Epithelial cell of esophagus (primary cell): ENCODE measurements around the gene STIM2.

ENCODE experiments used
- DNase-seq: peaks from one replicate; pipeline ENCODE4 v3.0.0; 2010; ENCODE audit warnings: low read depth
- H3K4me3 ChIP-seq: 2 replicates; pipeline ENCODE4 v1.5.1; 2011; ENCODE audit warnings: mild to moderate bottlenecking, low read length, control low read depth
- CTCF ChIP-seq: IDR thresholded peaks from 2 replicates; pipeline ENCODE4 v1.5.1; 2011; ENCODE audit warnings: low read depth, mild to moderate bottlenecking, low read length, control low read depth, inconsistent platforms; ENCODE audit not compliant: insufficient read depth; ENCODE audit errors: missing control alignments

STIM2 gene

DNA sequence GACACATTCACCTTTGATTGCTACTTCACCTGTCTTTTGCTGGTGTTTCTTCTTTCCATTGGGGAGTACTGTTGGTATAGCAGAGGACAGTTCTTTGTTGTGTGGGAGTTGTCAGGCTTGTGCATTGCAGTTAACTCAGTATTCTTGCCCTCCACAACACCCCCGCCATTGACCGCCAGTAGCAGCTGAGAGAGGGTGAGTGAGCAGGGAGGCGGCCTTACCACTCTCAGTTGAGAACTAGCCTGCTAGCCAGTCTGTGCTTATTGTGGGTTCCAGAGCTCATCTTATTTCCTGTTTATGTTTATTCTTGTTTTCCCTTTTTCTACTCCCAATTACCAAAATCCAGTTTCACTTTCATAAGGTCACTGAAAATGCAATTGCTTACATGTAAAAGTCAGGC, 52.2 kb downstream of the STIM2 start:
- H3K4me3 ChIP-seq = no peak overlapping the region
- no peak for DNase-seq
- TF ChIP-seq CTCF = no peak

DNA sequence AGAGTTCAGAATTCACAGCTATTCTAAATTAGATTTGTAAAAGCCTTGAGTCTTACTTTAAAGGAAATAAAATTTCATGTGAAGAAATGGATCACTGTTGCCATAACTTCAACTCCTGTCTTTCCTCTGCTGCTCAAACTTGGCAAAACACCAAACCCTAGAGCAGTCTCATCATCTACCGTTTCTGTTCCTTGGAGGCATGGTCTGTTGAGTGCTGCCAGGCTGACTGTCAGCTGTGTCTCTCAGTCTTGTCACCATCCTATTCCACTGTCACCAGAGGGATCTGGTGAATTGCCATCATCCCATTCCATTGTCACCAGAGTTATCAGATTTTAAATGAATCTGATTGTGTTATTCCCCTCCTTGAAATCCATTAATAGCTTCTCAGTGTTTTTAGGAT, 55.6 kb downstream of the STIM2 start:
- TF ChIP-seq CTCF = no peak
- DNase-seq = peak; percentile 12

GRCh38 chr4:26930964-26931363, 70.3 kb downstream of the STIM2 start:
- DNase-seq = no peak
- no peak for TF ChIP-seq CTCF
- no peak overlapping the region for H3K4me3 ChIP-seq

More for the DNA sequence above, 55.6 kb downstream of the STIM2 start:
- H3K4me3 ChIP-seq = no peak overlapping the region

DNA sequence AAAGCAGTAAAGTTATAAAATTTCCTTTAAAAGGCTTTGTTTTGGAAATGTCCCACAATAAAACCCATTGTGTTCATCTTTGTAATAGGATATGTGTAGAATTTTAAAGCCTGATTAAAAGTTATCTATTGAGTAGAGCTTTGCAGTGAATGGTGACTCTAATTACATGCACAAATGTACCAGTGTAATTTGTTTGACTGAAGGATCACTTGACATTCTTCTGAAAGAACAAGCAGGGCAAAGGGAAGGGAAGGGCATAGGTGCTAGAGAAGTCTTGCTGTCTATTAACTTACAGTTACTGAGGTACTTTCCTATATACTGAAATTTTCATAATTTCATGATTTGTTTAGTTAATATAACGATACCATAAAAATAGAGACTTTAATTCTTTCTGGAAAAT, 70.8 kb downstream of the STIM2 start:
- H3K4me3 ChIP-seq = no peak overlapping the region
- TF ChIP-seq CTCF = no peak

DNA sequence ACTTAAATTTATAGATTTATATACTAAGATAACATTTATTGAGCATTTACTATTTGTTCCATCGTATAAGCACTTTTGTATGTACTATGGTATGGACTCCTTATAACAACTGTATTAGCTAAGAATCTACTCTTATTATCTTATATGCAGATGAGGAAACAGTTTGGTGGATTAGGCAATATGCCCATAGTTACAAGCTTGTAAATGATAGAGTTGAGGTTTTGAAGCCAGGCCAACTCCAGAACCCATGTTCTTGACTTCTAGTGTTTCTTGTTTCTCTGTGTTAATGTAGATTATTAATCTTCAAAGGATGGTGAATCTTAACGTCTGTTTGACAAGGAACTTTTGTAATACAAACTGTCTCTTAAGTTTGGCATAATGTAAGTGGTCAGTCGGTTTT, 71.3 kb downstream of the STIM2 start:
- H3K4me3 ChIP-seq = no peak overlapping the region
- no peak for DNase-seq
- no peak for TF ChIP-seq CTCF

More for the DNA sequence above, 70.8 kb downstream of the STIM2 start:
- DNase-seq = no peak

GRCh38 chr4:26935397-26935796, 74.8 kb downstream of the STIM2 start:
- no peak for DNase-seq
- no peak overlapping the region for H3K4me3 ChIP-seq
- no peak for TF ChIP-seq CTCF

DNA sequence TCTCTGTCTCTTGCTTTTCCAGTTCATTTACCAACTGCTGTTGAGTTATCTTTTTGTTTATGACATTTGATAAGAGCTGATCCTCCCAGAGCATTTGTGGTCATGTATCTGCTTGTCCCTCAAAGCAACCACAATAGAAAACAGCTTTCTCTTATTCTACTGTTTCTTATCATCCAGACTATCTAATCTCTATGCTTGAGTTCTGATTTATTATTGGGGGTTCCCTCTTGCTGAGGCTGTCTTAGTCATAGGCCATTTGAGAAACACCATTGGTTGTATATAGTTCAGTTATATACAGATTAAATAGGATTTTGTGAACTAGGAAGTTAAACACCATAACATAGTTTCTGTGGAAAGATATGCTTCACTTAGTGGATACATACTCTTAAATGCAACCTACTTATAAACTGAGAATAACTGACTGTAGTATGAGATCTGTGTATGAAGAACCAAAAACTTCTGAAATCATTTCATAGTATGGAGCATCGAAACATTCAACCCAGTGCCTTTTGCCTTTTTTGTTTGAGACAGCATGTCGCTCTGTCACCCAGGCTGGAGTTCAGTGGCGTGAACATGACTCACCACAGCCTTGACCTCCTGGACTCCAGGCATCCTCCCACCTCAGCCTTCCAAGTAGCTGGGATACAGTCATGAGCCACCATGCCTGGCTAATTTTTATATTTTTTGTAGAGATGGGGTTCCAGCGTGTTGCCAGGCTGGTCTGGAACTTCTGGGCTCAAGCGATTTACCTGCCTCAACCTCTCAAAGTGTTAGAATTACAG, 75.8 kb downstream of the STIM2 start:
- TF ChIP-seq CTCF = no peak
- no peak overlapping the region for H3K4me3 ChIP-seq
- DNase-seq = peak; percentile 6
